Neutrophil (primary cell): Measurements from ENCODE around the gene PCSK4.

Experiments used
- H3K27ac ChIP-seq: fragments of 200-600 bp; sonication (generic); 2 replicates; pipeline ENCODE4 v1.5.1; 2016; ENCODE audit warnings: mild to moderate bottlenecking, moderate library complexity
- H3K27me3 ChIP-seq: fragments of 200-600 bp; sonication (generic); 2 replicates; pipeline ENCODE4 v1.6.0; 2016; ENCODE audit warnings: mild to moderate bottlenecking
- H3K36me3 ChIP-seq: fragments of 200-600 bp; sonication (generic); 2 replicates; pipeline ENCODE4 v1.5.1; 2017
- H3K4me1 ChIP-seq, 2 experiments: fragments of 200-600 bp in 1 of 2; sonication (generic) in 1 of 2; 1 replicate in 1 of 2; 2 replicates in 1 of 2; pipeline versions ENCODE4 v1.5.1 to v1.6.1; 2013 to 2016; ENCODE audit warnings: low read depth in 1 of 2, low read length in 1 of 2, mild to moderate bottlenecking in 1 of 2, moderate library complexity in 1 of 2; ENCODE audit not compliant: control insufficient read depth in 1 of 2, insufficient read depth in 1 of 2
- H3K4me3 ChIP-seq, 2 experiments: fragments of 200-600 bp in 1 of 2; sonication (generic) in 1 of 2; 1 replicate in 1 of 2; 2 replicates in 1 of 2; pipeline ENCODE4 v1.5.1; 2013 to 2016; ENCODE audit warnings: low read depth in 1 of 2, low read length in 1 of 2, mild to moderate bottlenecking in 1 of 2, moderate library complexity in 1 of 2
- H3K9me3 ChIP-seq: fragments of 200-600 bp; sonication (generic); 2 replicates; pipeline ENCODE4 v1.5.1; 2016
- CTCF ChIP-seq: fragments of 200-600 bp; sonication (generic); IDR thresholded peaks from 2 replicates; pipeline ENCODE4 v1.5.1; 2016; ENCODE audit warnings: antibody characterized with exemption

The PCSK4 gene

GRCh38 chr19:1512671-1513498 is 22.7 kb upstream of the PCSK4 start, which contains the start of gene ADAMTSL5:
TSS of gene ADAMTSL5 (minus strand) at chr19:1513019. CDS start at chr19:1510943, 2,076 bp downstream.
- TF ChIP-seq CTCF: no peak
- Histone ChIP-seq H3K4me3 (no peak within 1 kb of the TSS), H3K9me3 (no peaks in the 10 kb centered on the region), H3K27ac (no peak within 1 kb of the TSS), H3K36me3 (no peaks in the 10 kb centered on the region), H3K27me3 (peaks cover 97% of the 10 kb centered on the region), H3K4me1 (peaks cover 2 to 12% of the 10 kb centered on the region in 2 experiments)

- no peak overlapping the region for H3K4me3 ChIP-seq
- H3K9me3 ChIP-seq: peaks cover 4% of the 10 kb centered on the region
- H3K4me1 ChIP-seq: peaks cover 7 to 17% of the 10 kb centered on the region in 2 experiments
- H3K36me3 ChIP-seq: no peaks in the 10 kb centered on the region
- H3K27ac ChIP-seq: no peak overlapping the region
- TF ChIP-seq CTCF: no peak
- peaks cover 100% of the 10 kb centered on the region for H3K27me3 ChIP-seq
Measured at GRCh38 chr19:1511318-1512317, 21.5 kb upstream of the PCSK4 start.

GRCh38 chr19:1510807-1511206 is 20.7 kb upstream of the PCSK4 start:
- H3K4me1 ChIP-seq: peaks cover 7 to 17% of the 10 kb centered on the region in 2 experiments
- no peaks in the 10 kb centered on the region for H3K36me3 ChIP-seq
- H3K27me3 ChIP-seq: peaks cover 98% of the 10 kb centered on the region
- H3K9me3 ChIP-seq: peaks cover 4% of the 10 kb centered on the region
- H3K4me3 ChIP-seq: no peak overlapping the region
- no peak overlapping the region for H3K27ac ChIP-seq
- TF ChIP-seq CTCF: no peak

DNA sequence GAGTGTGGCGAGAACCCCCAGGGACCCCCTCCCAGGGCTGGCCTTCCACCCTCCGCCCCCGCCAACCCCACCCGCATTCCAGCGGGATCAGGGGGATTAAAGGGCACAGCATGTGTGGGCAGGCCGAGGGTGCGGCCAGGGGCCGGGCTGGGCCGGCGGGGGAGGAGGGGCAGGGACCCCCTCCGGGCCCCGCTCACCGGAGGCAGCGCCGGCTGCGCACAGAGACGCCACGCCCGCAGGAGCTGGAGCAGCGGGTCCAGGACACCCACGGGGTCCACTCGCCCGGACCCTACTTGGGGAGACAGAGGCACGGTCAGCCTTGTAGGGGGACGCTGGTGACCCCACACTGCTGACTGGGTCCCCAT is 20.3 kb upstream of the PCSK4 start:
- H3K36me3 ChIP-seq: no peaks in the 10 kb centered on the region
- H3K27ac ChIP-seq: no peak overlapping the region
- H3K27me3 ChIP-seq: peaks cover 98% of the 10 kb centered on the region
- no peak overlapping the region for H3K4me3 ChIP-seq
- H3K4me1 ChIP-seq: peaks cover 7 to 17% of the 10 kb centered on the region in 2 experiments
- H3K9me3 ChIP-seq: peaks cover 4% of the 10 kb centered on the region
- TF ChIP-seq CTCF: no peak

- peaks cover 98% of the 10 kb centered on the region for H3K27me3 ChIP-seq
- H3K27ac ChIP-seq: no peak overlapping the region
- no peak for TF ChIP-seq CTCF
- peaks cover 4% of the 10 kb centered on the region for H3K9me3 ChIP-seq
- H3K36me3 ChIP-seq: no peaks in the 10 kb centered on the region
- H3K4me1 ChIP-seq: peaks cover 7 to 17% of the 10 kb centered on the region in 2 experiments
- H3K4me3 ChIP-seq: no peak overlapping the region
Measured at GRCh38 chr19:1509602-1510441, 19.7 kb upstream of the PCSK4 start.
